ENCODE measurements around the gene DRAM2. TPM values are rescaled to one million over a fixed set of nuclear protein-coding genes. Genes with fewer than 3 reads are reported as not detected.

The DRAM2 gene
- total RNA-seq, 1 experiment from 2014 or later: 34.4 TPM

DNA sequence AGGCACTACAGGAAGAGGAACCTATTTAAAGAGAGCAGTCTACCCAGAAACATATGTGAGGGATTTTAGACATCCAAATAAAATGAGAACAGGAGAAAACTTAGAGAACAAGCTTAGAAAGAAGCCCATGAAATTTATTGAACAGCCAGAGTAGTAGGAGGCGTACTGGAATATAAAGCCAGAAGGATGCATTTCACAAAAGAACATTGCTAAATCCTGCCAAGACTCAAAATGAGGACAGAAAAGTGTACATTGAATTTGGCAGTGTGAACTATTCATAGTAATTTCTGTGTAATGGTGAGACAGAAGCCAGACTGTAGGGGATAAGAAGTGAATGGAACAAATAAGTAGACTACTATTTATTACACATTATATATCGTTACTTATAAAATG, 22.6 kb upstream of the DRAM2 start:
- Histone ChIP-seq H4K8ac (replicated peaks; ENCODE audit: insufficient read length, low read depth, low read length) (no peak overlapping the region), H4K20me1 (ENCODE audit: control insufficient read depth, insufficient read depth, insufficient read length) (no peaks in the 10 kb centered on the region), H3K9me3 (ENCODE audit: control insufficient read depth, low read depth, low read length) (no peaks in the 10 kb centered on the region), H2BK12ac (ENCODE audit: insufficient read length, low read depth, low read length) (no peak overlapping the region), H2BK15ac (ENCODE audit: low read depth, low read length) (no peak overlapping the region), H3K14ac (ENCODE audit: insufficient read depth, low read length) (no peak overlapping the region), H3T11ph (ENCODE audit: low read length) (no peak overlapping the region), H3K18ac (ENCODE audit: insufficient read length, low read depth, low read length) (no peak overlapping the region), H3K56ac (ENCODE audit: insufficient read length, low read depth, low read length) (no peak overlapping the region), H2BK120ac (ENCODE audit: low read depth, low read length, poor library complexity, severe bottlenecking) (no peak overlapping the region), H2AFZ (ENCODE audit: low read length) (no peak overlapping the region), H3K9ac (ENCODE audit: extremely low read depth, insufficient read length, low read length) (no peak overlapping the region), H4K91ac (ENCODE audit: insufficient read length, low read depth, low read length) (no peak overlapping the region), H3K27ac (ENCODE audit: insufficient read length, low read depth, low read length) (no peak overlapping the region), H3K4ac (ENCODE audit: low read depth, low read length) (no peak overlapping the region), H2AK5ac (ENCODE audit: insufficient read length, low read length) (no peak overlapping the region), H2BK5ac (ENCODE audit: insufficient read length, low read length) (no peak overlapping the region), H2BK20ac (ENCODE audit: low read depth, low read length, poor library complexity, severe bottlenecking) (no peak overlapping the region), H3K79me2 (ENCODE audit: insufficient read depth, low read length) (no peaks in the 10 kb centered on the region), H3K27me3 (ENCODE audit: insufficient read depth, low read length) (no peaks in the 10 kb centered on the region), H3K4me1 (ENCODE audit: insufficient read depth, low read length) (no peaks in the 10 kb centered on the region), H3K23me2 (ENCODE audit: insufficient read length, low read depth, low read length, poor library complexity, severe bottlenecking) (no peaks in the 10 kb centered on the region), H4K5ac (ENCODE audit: insufficient read length, low read depth, low read length) (no peak overlapping the region), H3K23ac (ENCODE audit: insufficient read length, low read depth, low read length) (no peak overlapping the region), H3K79me1 (ENCODE audit: insufficient read depth, low read depth, low read length, poor library complexity, severe bottlenecking) (no peaks in the 10 kb centered on the region), H3K4me2 (ENCODE audit: insufficient read depth, insufficient read length, low read length) (no peak overlapping the region)
- H3K4me3 Mint-ChIP-seq: no peak overlapping the region
- no peaks in the 10 kb centered on the region for H3K4me1 Mint-ChIP-seq
- no CpG with 5 or more reads among the region's 2 CpGs for WGBS (ENCODE audit: extremely low coverage, insufficient read length, low lambda C conversion rate)
- DNase-seq: no peak
- H3K9me3 Mint-ChIP-seq: no peaks in the 10 kb centered on the region
- H3K27me3 Mint-ChIP-seq (ENCODE audit: low read depth): no peaks in the 10 kb centered on the region
- no peak overlapping the region for H3K27ac Mint-ChIP-seq
- H3K36me3 Mint-ChIP-seq (ENCODE audit: insufficient read depth in 1 of 3, low read depth in 3 of 3): peaks cover 4 to 18% (median 10%) of the 10 kb centered on the region in 3 experiments; a peak in 4 of 7 replicates
- TF ChIP-seq, protein P1, sequence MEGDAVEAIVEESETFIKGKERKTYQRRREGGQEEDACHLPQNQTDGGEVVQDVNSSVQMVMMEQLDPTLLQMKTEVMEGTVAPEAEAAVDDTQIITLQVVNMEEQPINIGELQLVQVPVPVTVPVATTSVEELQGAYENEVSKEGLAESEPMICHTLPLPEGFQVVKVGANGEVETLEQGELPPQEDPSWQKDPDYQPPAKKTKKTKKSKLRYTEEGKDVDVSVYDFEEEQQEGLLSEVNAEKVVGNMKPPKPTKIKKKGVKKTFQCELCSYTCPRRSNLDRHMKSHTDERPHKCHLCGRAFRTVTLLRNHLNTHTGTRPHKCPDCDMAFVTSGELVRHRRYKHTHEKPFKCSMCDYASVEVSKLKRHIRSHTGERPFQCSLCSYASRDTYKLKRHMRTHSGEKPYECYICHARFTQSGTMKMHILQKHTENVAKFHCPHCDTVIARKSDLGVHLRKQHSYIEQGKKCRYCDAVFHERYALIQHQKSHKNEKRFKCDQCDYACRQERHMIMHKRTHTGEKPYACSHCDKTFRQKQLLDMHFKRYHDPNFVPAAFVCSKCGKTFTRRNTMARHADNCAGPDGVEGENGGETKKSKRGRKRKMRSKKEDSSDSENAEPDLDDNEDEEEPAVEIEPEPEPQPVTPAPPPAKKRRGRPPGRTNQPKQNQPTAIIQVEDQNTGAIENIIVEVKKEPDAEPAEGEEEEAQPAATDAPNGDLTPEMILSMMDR (conservative IDR thresholded peaks at IDR 0.05): no peak

Measured in H9 (cell line).